HepG2 (cell line): ENCODE data around the gene TOX4. TPM values are rescaled to one million over a fixed set of nuclear protein-coding genes. Genes with fewer than 3 reads are reported as not detected.

Experiments used
- CC2D1A ChIP-seq: sonication (generic); formaldehyde crosslinking; IDR thresholded peaks from 2 replicates; pipeline ENCODE4 v1.8.1; 2023; ENCODE audit warnings: mild to moderate bottlenecking, missing genetic modification reagents
- GPN1 ChIP-seq: sonication (generic); formaldehyde crosslinking; IDR thresholded peaks from 2 replicates; pipeline ENCODE4 v1.5.1; 2020; ENCODE audit warnings: missing genetic modification reagents, borderline replicate concordance
- KDM6A ChIP-seq: IDR thresholded peaks from 2 replicates; pipeline ENCODE4 v1.6.1; 2016; ENCODE audit warnings: low read depth
- MEF2D ChIP-seq: sonication (generic); formaldehyde crosslinking; IDR thresholded peaks from 2 replicates; pipeline ENCODE4 v1.5.1; 2020; ENCODE audit warnings: mild to moderate bottlenecking, missing genetic modification reagents
- PBX2 ChIP-seq: IDR thresholded peaks from 2 replicates; pipeline ENCODE4 v1.6.1; 2016; ENCODE audit warnings: control low read depth
- TSC22D2 ChIP-seq: sonication (generic); formaldehyde crosslinking; IDR thresholded peaks from 2 replicates; pipeline ENCODE4 v1.5.1; 2020; ENCODE audit warnings: missing genetic modification reagents, mild to moderate bottlenecking, borderline replicate concordance
- ZNF101 ChIP-seq: sonication (generic); formaldehyde crosslinking; IDR thresholded peaks from 2 replicates; pipeline ENCODE4 v1.4.0; 2020; ENCODE audit warnings: mild to moderate bottlenecking, low read depth, missing genetic modification reagents, borderline replicate concordance
- ZNF543 ChIP-seq: sonication (generic); formaldehyde crosslinking; IDR thresholded peaks from 2 replicates; pipeline ENCODE4 v1.4.0; 2020; ENCODE audit warnings: mild to moderate bottlenecking, missing genetic modification reagents
- polyA plus RNA-seq, 8 experiments: library from polyadenylated mRNA; depleted of rRNA in 3 of 8; stranded (reverse) in 7 of 8; unstranded in 1 of 8; fragments of >200 nt; fragmentation: Illumina TruSeq in 4 of 8; extraction: Trizol in 4 of 8; gene quantifications; 2 replicates each; pipeline versions ENCODE4 v1.2.1 to v1.2.3, GENCODE V29; 2011 to 2016; ENCODE audit warnings: low read depth in 4 of 8, missing spikeins in 1 of 8, mixed read lengths in 1 of 8; ENCODE audit not compliant: insufficient read depth in 1 of 8
- total RNA-seq, 5 experiments: library from RNA; depleted of rRNA; stranded (reverse); fragments of >200 nt; fragmentation: Illumina TruSeq; extraction: Trizol; gene quantifications; 2 replicates each; pipeline ENCODE4 v1.2.3, GENCODE V29; 2016; ENCODE audit warnings: low read depth in 1 of 5
- TF ChIP-seq, protein P1 (sequence below): sonication (generic); formaldehyde crosslinking; IDR thresholded peaks from 2 replicates; pipeline ENCODE4 v1.9.0; 2021; ENCODE audit warnings: missing genetic modification reagents, borderline replicate concordance
- TF ChIP-seq, protein P2 (sequence below): sonication (generic); formaldehyde crosslinking; conservative IDR thresholded peaks from 2 replicates; pipeline ENCODE4 v1.8.0; 2022; ENCODE audit warnings: low read depth, missing genetic modification reagents
- TF ChIP-seq, protein P3 (sequence below), 2 experiments: sonication (generic) in 1 of 2; formaldehyde crosslinking in 1 of 2; IDR thresholded peaks; 2 replicates each; pipeline versions ENCODE4 v1.4.0 to v1.6.1; 2016 to 2020; ENCODE audit warnings: borderline replicate concordance in 1 of 2, low read depth in 1 of 2, mild to moderate bottlenecking in 1 of 2, missing genetic modification reagents in 1 of 2

The TOX4 gene
- total and polyA plus RNA-seq, 2 of the 13 experiments (the other 11 are each of a cell fraction or from before 2014, with no cell fraction given): 71.8 to 163 TPM

- TF ChIP-seq, protein P1, sequence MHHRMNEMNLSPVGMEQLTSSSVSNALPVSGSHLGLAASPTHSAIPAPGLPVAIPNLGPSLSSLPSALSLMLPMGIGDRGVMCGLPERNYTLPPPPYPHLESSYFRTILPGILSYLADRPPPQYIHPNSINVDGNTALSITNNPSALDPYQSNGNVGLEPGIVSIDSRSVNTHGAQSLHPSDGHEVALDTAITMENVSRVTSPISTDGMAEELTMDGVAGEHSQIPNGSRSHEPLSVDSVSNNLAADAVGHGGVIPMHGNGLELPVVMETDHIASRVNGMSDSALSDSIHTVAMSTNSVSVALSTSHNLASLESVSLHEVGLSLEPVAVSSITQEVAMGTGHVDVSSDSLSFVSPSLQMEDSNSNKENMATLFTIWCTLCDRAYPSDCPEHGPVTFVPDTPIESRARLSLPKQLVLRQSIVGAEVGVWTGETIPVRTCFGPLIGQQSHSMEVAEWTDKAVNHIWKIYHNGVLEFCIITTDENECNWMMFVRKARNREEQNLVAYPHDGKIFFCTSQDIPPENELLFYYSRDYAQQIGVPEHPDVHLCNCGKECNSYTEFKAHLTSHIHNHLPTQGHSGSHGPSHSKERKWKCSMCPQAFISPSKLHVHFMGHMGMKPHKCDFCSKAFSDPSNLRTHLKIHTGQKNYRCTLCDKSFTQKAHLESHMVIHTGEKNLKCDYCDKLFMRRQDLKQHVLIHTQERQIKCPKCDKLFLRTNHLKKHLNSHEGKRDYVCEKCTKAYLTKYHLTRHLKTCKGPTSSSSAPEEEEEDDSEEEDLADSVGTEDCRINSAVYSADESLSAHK (CRISPR knock-in tag): no peak
- TF ChIP-seq KDM6A (CRISPR knock-in tag) (no peak), MEF2D (CRISPR knock-in tag) (no peak), ZNF101 (CRISPR knock-in tag) (no peak), PBX2 (CRISPR knock-in tag) (no peak), GPN1 (CRISPR knock-in tag) (no peak), TSC22D2 (no peak), CC2D1A (CRISPR knock-in tag) (no peak), ZNF543 (CRISPR knock-in tag) (no peak)
- TF ChIP-seq, protein P2, sequence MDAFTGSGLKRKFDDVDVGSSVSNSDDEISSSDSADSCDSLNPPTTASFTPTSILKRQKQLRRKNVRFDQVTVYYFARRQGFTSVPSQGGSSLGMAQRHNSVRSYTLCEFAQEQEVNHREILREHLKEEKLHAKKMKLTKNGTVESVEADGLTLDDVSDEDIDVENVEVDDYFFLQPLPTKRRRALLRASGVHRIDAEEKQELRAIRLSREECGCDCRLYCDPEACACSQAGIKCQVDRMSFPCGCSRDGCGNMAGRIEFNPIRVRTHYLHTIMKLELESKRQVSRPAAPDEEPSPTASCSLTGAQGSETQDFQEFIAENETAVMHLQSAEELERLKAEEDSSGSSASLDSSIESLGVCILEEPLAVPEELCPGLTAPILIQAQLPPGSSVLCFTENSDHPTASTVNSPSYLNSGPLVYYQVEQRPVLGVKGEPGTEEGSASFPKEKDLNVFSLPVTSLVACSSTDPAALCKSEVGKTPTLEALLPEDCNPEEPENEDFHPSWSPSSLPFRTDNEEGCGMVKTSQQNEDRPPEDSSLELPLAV (CRISPR knock-in tag): no peak
- TF ChIP-seq, protein P3, sequence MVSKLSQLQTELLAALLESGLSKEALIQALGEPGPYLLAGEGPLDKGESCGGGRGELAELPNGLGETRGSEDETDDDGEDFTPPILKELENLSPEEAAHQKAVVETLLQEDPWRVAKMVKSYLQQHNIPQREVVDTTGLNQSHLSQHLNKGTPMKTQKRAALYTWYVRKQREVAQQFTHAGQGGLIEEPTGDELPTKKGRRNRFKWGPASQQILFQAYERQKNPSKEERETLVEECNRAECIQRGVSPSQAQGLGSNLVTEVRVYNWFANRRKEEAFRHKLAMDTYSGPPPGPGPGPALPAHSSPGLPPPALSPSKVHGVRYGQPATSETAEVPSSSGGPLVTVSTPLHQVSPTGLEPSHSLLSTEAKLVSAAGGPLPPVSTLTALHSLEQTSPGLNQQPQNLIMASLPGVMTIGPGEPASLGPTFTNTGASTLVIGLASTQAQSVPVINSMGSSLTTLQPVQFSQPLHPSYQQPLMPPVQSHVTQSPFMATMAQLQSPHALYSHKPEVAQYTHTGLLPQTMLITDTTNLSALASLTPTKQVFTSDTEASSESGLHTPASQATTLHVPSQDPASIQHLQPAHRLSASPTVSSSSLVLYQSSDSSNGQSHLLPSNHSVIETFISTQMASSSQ (IDR thresholded peaks at IDR 0.05; ENCODE audit: low read depth): no peak
- TF ChIP-seq, protein P3 (CRISPR knock-in tag; IDR thresholded peaks at IDR 0.05; ENCODE audit: borderline replicate concordance): no peak
Measured at GRCh38 chr14:21514341-21514740, 37.3 kb downstream of the TOX4 start (continued).
